Glomerular visceral epithelial cell (primary cell): ENCODE results near the gene RNF217.
"Not testable (repeated sequence)": the region's sequence is repeated elsewhere in the genome, so short reads cannot be mapped to it uniquely, and the experiment has no call there.

Experiments
- DNase-seq: peaks from one replicate; pipeline ENCODE4 v3.0.0-alpha.2; 2016; ENCODE audit errors: extremely low spot score

The RNF217 gene

GRCh38 chr6:124963416-124963785 lies 1.2 kb downstream of the RNF217 start:
- peak; percentile 48 for DNase-seq

DNA sequence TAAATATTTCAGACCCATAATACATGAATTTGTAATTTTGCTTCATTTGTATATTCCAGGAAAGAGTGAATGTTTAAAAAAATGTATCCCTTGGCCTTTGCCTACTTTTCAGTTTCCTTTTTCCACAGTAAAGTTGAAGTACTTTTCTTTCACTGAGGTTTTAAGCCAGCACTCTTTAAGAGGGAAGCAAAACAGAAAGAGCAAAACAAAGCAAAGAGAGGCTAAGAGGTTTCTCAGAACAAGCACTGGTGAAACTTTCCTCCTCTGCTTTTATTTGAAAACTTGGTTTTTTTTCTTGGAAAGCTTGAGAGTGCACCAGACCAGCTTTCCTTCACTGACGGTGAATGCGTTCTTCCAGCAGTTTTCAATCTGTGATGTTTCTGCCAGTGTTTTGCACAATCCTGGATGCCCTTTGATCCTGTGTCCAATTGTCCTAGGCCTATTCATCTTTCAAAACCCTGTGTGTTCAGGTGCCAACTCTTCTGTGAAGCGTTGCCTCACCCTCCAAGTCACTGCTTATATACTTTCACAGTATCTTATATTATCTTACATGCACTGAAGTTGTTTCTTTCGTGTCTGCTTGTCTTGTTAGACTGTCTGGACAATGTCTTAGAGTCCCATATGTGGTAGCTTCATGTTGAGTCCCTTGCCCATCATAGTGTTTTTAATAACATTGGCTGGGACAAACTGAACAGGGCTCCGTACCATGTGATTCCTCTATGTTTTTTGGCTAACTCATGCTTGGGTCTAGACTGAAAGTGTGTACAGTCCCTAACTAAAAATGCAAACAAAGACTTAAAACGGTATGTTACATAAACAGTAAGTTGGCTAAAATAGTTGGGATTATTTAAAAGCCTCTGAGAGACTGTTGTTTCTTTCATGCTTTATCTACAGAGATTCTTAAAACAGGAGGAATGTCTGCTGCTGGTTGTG lies 1.9 kb downstream of the RNF217 start:
- DNase-seq, result no peak

- DNase-seq, result no peak
Measured at GRCh38 chr6:124964764-124965105, 2.5 kb downstream of the RNF217 start.

- not testable (repeated sequence) for DNase-seq
Measured at GRCh38 chr6:124965424-124965850, 3.2 kb downstream of the RNF217 start.

DNA sequence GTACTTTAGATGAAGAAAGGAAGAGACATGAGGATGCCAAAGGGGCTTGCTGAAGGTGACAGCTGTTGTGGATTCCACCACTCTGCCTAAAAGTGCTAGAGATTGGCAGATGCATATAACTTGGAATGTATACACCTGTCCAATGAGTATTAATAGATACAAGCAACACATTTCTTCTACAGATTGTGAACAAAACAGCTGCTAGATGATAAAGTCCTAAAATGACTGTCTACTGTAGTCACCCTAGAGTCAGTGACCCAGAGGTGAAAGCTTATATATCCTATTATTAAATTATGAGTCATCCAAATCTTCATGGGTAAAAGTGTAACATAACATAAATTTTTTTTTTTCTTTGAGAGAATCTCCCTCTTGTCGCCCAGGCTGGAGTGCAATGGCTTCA lies 5.2 kb downstream of the RNF217 start:
- no peak for DNase-seq

GRCh38 chr6:124968401-124968800 lies 6.2 kb downstream of the RNF217 start:
- no peak for DNase-seq

- no peak for DNase-seq
Measured at GRCh38 chr6:124970243-124970642, 8.0 kb downstream of the RNF217 start.

DNA sequence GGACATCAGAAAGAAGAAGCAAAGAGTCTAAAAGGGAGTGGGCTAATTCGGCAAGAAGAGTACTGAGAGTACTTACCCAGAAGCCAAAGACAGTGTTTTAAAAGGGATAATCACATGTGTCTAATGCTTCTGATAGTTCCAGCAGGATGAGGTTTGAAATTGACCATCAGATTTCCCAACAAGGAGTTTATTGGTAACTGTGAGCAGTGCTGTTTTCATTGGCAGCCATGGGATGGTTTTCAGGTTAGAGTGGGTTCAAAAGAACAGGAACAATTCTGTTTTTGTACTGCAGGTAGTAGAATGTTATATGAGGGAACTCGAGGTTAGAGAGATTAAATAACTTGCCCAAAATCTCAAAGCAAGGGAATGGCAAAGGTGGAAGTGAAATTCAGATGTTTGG lies 8.5 kb downstream of the RNF217 start:
- DNase-seq, result no peak

DNA sequence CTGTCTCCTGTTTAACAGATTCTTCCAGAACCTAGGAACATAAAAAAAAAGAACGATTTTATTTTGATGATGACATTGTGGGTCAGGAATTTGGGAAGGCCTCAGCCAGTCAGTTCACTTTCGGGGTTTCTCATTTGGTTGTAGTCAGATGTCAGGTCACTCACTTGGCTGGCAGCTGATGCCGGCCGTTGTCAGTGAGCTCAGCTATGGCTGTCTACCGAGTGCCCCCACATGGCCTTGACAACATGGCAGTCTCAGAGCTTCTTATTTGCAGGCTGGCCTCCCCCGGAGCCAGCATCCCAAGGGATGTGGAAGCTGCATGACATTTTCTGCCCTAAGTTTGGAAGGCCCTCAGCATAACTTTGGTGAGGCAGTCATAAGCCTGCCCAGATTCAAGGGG lies 11.5 kb downstream of the RNF217 start:
- DNase-seq, result no peak

DNA sequence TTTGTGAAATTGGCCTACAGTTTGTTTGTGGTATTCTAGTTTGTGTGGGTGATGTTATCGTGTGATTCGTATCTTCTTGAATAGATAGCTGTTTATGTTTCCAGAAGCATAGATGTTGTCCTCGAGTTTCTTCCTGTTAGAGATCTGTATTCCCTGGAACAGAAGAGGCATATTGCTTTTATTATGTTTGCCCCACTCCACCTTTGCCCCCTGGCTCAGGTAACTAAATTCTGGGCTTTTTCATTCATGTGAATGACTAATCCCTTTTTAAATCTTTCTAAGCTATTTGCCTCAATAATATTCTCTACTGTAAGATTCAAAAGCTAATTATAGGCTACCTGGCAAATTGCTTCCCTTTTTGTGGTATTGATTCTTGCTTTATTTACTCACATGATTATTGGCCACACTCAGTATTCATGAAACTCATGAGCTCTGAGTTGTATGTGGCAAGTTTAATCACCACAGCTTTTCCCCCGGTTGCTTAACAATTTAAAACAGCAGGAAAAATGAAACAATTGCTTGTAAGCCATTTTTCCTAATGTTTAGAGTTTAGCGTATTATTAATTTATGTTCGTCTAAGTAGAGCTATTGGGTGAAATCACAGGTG lies 12.6 kb downstream of the RNF217 start:
- no peak for DNase-seq

GRCh38 chr6:124977067-124977908 lies 15.1 kb downstream of the RNF217 start:
- peak; percentile 39 for DNase-seq

- DNase-seq, result no peak
Measured at GRCh38 chr6:124978451-124979293, 16.4 kb downstream of the RNF217 start.

DNA sequence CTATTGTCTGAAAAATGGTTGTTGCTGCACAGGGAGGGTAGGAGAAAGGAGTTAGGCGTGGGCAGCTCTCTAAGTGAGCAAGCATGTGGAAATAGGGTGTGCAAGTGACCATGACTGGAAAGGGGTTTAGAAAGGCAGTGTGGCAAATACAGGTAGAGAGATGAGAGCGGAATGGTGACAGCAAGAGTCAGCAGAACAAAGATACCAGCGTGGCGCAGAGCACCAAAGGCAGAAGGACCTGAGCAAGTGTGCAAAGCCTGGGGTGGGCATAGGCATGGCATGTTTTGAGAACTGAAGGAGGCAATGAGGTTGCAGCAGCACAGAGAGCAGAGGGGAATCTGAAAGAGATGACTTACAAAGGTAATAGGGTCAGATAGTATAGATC lies 17.0 kb downstream of the RNF217 start:
- no peak for DNase-seq

DNA sequence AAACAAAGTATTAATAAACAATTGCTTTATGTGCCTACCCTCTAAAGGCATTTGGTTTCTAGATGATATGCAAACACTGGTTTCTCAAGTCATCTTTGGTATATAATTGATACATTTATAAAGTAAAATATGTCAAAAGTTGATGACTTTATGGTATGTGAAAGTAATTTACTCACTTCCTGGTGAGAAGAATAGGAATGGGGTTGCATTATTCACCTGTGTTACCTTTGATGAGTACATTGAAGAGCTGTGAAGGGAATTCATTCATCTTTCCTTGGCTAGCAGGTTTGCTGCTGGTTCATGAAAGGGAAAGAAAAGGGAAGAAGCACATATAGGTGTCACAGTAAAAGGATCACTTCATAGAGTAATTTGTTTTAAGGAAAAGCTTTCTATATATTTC lies 20.4 kb downstream of the RNF217 start:
- DNase-seq, result no peak

- no peak for DNase-seq
Measured at GRCh38 chr6:124983383-124984083, 21.3 kb downstream of the RNF217 start.

DNA sequence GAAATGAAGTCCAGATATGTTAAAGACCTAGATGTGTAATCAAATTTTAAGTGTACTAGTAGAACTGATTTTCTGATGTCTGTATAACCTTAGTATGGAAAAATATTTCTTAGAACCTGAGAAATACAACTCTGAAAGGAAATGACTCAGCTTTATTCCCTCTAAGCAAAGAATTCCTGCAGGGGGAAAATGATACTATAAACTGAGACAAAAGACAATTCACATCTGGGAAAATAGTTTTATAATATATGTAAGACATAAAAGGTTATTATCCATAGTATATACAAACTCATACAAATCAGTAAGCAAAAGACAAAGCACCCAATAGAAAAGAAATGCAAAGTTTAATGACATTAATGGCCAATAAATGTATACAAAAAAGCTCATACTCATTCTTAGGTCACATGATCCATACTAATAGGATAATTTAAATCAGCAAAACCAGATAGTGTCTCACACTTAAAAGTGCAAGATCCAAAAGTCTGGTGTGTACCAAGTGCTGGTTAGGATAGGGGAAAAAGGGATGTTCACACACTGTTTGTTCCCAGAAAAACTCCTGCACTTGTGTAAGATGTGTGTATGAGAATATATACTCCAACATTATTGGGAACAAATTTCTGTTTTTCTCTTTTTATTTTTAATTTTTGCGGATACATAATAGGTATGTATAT lies 22.6 kb downstream of the RNF217 start:
- no peak for DNase-seq

GRCh38 chr6:124986164-124986563 lies 23.9 kb downstream of the RNF217 start:
- no peak for DNase-seq

- no peak for DNase-seq
Measured at GRCh38 chr6:124987291-124987690, 25.1 kb downstream of the RNF217 start.

- no peak for DNase-seq
Measured at GRCh38 chr6:124987999-124988591, 25.9 kb downstream of the RNF217 start.
